HG02973 (cell line): ENCODE results near the gene EIF3C.
A peak's percentile ranks its signal among the peaks of the same experiment; 100 is the strongest.
"Not testable (repeated sequence)": the region's sequence is repeated elsewhere in the genome, so short reads cannot be mapped to it uniquely, and the experiment has no call there.

Experiments
- ATAC-seq: cut with Tn5 transposase; IDR thresholded peaks from one replicate; pipeline ENCODE4 v1.9.1; 2021; ENCODE audit warnings: moderate library complexity; ENCODE audit not compliant: unreplicated experiment

Gene EIF3C

DNA sequence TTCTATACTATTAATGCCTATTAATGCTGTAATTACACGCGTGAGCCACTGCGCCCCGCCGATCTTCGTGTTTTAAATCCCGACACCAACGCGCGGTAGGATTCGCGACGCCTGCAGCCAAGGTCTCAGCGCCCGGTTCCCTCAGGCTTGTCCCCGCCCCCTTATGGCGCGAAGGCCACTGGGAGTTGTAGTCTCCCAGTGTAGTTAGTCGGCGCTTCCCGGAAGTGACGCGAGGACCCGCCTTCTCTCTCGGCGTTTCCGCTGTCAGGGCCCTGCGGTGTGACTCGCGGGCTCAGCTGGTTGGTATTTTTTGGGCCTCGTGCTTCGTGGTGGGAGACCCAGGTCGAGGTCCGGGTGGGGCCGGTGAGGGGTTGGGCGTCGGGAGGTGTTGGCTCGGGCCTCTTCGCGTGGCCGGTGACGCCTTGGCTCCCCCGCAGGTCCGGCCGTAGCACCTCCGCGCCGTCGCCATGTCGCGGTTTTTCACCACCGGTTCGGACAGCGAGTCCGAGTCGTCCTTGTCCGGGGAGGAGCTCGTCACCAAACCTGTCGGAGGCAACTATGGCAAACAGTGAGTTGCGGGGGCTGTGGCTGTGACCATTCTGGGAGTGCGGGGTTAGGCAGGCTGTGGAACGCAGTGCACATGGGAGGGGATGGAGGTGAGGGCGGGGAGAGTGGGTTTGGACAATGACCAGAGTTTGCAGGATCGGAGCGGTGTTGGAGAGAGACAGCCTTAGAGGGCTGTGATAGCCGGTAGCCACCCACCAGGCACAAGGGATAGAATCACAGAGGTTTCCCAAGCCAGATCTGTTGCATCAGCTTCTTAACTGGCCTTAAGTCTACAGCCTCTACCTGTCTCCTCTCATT lies at the start of gene EIF3C:
Gene EIF3C, plus strand, starts transcription at position 245 of the 864 bp plus-strand sequence. Its CDS starts 223 bp downstream, at position 468.
- ATAC-seq, result peak; percentile 98

- ATAC-seq, result not testable (repeated sequence)
Observed at GRCh38 chr16:28666264-28666663, 45.0 kb upstream of the EIF3C start.

GRCh38 chr16:28667480-28667879 lies 43.8 kb upstream of the EIF3C start:
- not testable (repeated sequence) for ATAC-seq

GRCh38 chr16:28668199-28668598 lies 43.1 kb upstream of the EIF3C start:
- ATAC-seq, result not testable (repeated sequence)

DNA sequence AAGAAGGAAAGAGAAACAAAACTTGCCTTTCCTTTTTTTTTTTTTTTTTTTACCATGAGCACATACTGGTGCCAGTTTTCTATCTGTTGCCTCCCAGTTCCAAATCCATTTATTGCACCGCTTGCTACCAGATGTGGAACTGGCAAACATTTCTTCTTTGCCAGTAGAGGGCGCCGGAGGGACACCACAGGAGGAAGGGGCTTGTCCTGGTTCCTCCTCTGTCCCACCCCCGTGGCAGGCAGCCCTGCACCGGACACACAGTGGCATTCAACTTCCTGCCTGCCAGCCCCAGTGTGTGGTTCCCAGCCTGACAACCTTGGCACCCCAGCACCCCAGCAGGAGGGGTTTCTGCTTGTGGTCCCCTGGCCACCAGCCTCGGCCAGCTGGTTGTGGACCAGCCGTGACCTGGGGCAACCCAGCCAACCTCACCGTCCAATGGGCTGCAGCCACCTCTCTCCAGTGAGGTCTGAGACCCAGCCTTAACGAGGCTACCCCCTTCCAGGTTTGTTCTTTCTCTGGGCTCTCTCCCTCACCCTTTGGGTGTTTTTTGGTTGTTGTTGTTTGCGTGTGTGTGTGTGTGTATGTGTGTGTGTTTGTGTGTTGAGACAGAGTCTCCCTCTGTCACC lies 22.8 kb upstream of the EIF3C start:
- not testable (repeated sequence) for ATAC-seq

GRCh38 chr16:28689425-28689824 lies 21.8 kb upstream of the EIF3C start:
- ATAC-seq, result not testable (repeated sequence)

DNA sequence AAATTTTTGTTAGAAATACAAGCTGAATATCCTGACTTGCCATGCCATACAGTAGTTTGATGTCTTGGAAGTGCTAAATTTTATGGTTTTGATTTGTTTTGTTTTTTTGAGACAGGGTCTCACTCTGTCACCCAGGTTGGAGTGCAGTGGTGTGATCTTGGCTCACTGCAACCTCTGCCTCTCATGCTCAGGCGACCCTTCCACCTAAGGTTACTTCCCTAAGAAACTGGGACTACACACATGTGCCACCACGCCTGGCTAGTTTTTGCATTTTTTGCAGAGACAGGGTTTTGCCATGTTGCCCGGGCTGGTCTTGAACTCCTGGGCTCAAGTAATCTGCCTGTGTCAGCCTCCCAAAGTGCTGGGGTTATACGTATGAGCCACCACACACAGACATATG lies 19.5 kb upstream of the EIF3C start:
- not testable (repeated sequence) for ATAC-seq

DNA sequence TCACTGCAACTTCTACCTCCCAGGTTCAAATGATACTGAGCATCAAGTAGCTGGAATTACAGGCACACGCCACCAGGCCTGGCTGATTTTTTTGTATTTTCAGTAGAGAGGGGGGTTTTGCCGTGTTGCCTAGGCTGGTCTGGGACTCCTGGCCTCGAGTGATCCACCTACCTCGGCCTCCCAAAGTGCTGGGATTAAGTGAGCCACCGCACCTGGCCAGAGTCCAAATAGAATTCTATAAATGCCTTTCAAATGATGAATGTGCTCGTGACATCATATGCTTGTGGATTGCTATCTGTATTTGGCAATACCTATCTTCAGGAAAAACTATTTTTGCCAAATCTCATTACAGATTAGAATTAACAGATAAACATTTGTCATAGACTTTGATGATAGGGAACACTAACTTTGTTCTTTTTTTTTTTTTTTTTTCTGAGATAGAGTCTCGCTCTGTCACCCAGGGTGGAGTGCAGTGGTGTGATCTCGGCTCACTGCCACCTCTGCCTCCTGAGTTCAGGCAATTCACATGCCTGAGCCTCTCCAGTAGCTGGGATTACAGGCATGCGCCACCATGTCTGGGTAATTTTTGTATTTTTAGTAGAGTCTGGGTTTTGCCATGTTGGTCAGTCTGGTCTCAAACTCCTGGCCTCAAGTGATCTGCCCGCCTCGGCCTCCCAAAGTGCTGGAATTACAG lies 17.9 kb upstream of the EIF3C start:
- not testable (repeated sequence) for ATAC-seq

DNA sequence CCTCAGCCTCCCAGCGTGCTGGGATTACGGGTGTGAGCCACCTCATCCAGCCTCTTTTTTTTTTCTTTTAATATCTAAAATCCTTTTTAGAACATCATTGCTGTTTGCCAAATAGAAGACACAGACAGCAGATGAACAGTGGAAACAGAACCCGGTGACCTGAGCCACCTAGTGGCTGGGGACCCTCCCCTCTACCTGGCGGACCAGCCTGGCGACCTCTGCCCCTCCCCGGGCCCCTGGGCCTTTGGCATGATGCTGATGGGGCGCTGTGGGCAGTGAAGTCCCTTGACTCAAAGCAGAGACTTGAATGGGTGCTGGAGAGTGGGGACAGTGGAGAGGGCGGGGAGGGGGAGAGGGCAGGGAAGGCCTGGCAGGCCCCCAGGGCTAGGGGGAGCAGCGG lies 11.5 kb upstream of the EIF3C start:
- ATAC-seq, result not testable (repeated sequence)

DNA sequence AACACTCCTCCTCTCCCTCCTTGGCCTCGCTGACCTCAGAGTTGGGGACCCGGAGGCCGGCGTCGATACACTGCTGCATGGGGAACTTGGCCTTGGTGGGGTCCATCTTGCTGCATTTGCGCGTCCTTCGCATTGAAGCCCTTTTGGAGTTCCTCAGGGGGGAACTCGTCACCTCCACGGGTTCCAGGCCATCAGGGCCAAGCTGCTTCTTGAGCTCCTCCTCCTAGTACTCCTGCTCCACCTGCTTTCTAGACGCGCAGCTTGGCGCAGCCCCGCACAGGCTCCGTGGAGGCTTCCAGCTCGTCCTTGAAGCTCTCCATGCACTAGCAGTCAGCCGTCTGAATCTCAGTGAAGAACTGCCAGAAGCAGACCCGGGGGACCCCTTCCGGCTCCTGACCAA lies 10.9 kb upstream of the EIF3C start:
- not testable (repeated sequence) for ATAC-seq

GRCh38 chr16:28701384-28701783 lies 9.9 kb upstream of the EIF3C start:
- ATAC-seq, result not testable (repeated sequence)

DNA sequence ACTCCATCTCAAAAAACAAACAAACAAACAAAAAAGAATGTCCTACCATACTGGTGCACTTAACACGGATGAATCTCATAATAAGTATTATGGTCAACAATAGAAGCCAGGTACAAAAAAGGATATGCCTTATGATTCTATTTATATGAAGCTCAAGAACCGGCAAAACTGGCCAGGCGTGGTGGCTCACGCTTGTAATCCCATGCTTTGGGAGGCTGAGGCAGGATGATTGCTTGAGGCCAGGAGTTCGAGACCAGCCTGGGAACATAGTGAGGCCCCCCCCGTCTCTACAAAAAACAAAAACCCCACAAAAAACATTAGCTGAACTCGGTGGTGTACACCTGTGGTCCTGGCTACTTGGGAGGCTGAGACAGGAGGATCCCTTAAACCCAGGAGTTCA lies 7.0 kb upstream of the EIF3C start:
- ATAC-seq, result not testable (repeated sequence)

DNA sequence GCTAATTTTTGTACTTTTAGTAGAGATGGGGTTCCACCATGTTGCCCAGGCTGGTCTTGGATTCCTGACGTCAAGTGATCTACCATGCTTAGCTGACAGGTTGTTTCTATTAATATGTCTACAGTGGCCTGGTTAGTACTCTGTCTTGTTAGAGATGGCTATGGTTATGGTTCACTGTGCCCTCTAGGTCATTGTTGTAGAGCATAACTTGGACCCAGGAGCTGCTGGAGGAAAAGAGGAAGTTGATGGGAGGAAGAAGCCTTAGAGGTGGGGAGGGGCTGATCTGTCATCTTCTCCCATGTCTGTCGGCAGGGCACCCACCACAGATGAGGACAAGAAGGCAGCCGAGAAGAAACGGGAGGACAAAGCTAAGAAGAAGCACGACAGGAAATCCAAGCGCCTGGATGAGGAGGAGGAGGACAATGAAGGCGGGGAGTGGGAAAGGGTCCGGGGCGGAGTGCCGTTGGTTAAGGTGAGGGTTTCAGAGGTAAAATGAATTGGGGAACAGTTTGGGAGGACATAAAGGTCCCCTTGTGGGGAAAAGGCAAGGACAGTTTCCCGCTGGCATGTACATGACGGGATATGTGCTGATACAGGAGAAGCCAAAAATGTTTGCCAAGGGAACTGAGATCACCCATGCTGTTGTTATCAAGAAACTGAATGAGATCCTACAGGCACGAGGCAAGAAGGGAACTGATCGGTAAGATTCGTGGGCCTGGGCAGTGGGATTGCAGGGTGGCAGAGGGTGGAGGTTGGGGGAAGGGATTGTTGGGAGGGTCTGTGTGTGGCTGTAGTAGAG lies 11.8 kb downstream of the EIF3C start:
- not testable (repeated sequence) for ATAC-seq

DNA sequence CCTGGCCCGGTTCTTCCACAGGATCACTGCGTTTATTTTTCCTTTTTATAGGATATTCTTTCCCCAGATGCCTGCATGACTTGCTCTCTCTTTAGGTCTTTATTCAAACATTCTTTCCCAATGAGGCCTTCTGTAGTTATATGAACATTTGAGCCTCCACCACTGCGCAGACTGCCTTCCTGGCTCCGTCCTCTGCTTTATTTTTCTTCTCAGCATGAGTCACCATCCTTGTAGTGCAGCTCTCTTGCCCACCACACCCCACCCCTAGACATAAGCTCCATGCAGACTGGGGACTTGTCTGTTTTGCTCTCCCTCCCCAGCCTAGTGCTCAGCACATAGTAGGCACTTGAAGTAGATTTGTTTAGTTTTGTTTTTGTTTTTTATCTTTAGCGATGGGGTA lies 20.0 kb downstream of the EIF3C start:
- ATAC-seq, result not testable (repeated sequence)

DNA sequence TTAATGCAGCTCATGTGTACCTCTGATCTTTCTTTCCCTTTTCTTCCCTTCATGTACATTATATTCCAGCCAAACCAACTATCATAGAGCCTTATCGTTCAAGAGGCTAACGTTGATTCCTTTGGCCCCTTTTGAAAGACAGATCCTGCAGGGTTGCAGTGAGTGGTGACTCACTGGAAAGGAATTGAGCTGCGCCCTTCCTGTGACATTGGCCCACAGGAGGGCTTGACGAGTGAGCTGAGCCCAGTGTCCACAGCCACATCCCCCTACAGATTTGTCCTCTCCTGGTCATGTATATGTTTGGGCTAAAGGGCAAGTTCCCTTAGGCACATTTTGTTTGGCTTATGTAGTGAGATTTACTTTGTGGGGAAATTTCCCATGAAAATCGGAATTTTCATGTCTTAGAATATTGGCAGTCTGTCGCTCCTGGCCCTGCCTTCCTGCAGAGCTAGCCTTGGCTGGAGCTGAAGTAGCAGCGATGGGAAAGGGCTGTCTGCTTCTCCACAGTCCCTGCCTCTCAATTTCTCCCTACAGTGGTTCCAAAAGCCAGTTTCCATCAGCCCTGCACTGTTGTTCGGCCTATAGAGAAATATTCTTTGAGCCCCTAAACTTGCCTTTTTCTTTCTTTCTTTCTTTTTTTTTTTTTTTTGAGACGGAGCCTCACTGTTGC lies 21.3 kb downstream of the EIF3C start:
- ATAC-seq, result not testable (repeated sequence)

DNA sequence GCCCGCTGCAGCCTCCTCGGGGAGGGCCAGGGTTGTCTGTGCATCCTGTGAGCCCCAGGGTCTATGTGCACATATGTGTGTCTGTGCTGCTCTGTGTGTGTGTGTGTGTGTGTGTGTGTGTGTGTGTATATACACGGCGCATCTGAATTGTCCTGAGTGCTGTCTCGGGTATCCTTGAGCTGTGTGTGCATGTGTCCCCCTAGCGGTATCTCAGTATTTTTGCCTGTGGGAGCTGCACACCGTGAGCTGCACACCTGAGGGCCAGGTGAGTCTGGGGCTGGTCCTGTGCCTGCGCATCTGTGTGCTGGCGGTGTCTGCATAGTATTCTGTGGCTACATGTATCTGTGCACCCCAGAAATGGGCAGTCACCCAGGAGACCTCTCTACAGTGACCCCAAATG lies 28.5 kb downstream of the EIF3C start:
- ATAC-seq, result not testable (repeated sequence)

DNA sequence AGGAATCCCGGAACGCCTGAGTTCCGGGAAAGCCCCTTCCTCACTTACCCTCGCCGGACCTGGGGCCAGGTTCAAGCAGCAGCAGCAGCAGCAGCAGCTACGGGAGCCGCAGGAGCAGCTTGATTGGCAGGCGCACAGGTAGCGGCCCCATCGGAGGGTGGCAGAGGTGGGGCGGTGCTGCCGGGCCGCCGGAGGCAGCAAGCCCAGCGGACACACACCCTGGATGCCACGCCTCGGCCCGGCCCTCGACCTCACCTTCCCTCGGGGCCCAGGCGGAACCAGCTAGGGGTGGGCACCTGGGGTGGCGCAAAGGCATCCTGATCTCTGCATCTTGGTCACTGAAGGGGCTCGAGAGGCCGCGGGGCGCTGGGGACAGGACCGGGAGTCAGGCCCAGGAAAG lies 29.4 kb downstream of the EIF3C start:
- not testable (repeated sequence) for ATAC-seq

DNA sequence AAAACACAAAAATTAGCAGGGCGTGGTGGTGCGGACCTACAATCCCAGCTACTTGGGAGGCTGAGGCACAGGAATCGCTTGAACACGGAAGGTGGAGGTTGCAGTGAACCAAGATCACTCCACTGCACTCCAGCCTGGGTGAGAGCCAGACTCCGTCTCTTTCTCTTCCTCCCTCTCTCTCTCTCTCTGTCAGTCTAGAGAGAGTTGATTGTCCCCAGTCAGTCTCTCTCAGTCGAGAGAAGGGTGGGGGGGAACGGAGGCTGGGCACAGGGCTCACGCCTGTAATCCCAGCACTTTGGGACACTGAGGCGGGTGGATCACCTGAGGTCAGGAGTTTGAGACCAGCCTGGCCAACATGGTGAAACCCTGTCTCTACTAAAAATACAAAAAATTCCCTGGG lies 30.0 kb downstream of the EIF3C start:
- ATAC-seq, result not testable (repeated sequence)

- ATAC-seq, result not testable (repeated sequence)
Observed at GRCh38 chr16:28746618-28747350, 35.5 kb downstream of the EIF3C start.
